HepG2 (cell line): ENCODE results near the gene IGF2BP3. TPM values are rescaled to one million over a fixed set of nuclear protein-coding genes. Genes with fewer than 3 reads are reported as not detected.

Source experiments
- ADNP ChIP-seq: sonication (generic); formaldehyde crosslinking; IDR thresholded peaks from 2 replicates; pipeline ENCODE4 v1.4.0; 2020; ENCODE audit warnings: missing genetic modification reagents
- ATM ChIP-seq: fragments of 450-650 bp; IDR thresholded peaks from 2 replicates; pipeline ENCODE4 v1.7.1; 2017; ENCODE audit warnings: mild to moderate bottlenecking, borderline replicate concordance
- CBX1 ChIP-seq: IDR thresholded peaks from one replicate; pipeline ENCODE4 v1.6.1; 2016; ENCODE audit warnings: antibody characterized with exemption, low read depth
- CBX2 ChIP-seq, 2 experiments: fragments of 200-600 bp in 1 of 2; sonication (generic); formaldehyde crosslinking in 1 of 2; IDR thresholded peaks; 2 replicates each; pipeline versions ENCODE4 v1.7.0 to v1.8.1; 2018 to 2022; ENCODE audit warnings: low read depth in 2 of 2, low read length in 1 of 2, mild to moderate bottlenecking in 1 of 2, missing genetic modification reagents in 1 of 2
- EP300 ChIP-seq, 3 experiments: sonication (generic) in 1 of 3; formaldehyde crosslinking in 1 of 3; IDR thresholded peaks; 2 replicates each; pipeline versions ENCODE4 v1.5.1 to v1.6.1; 2011 to 2020; ENCODE audit warnings: low read depth in 2 of 3, low read length in 2 of 3, borderline replicate concordance in 1 of 3, improper control_type of control experiment in 1 of 3, mild to moderate bottlenecking in 1 of 3, missing genetic modification reagents in 1 of 3, moderate library complexity in 1 of 3
- FOXK1 ChIP-seq: sonication (generic); formaldehyde crosslinking; IDR thresholded peaks from 2 replicates; pipeline ENCODE4 v1.4.0; 2020; ENCODE audit warnings: low read depth, missing genetic modification reagents, borderline replicate concordance
- JDP2 ChIP-seq: sonication (generic); formaldehyde crosslinking; IDR thresholded peaks from 2 replicates; pipeline ENCODE4 v1.8.1; 2022; ENCODE audit warnings: missing genetic modification reagents, borderline replicate concordance
- KDM3A ChIP-seq: IDR thresholded peaks from 2 replicates; pipeline ENCODE4 v1.6.1; 2018; ENCODE audit warnings: low read depth, missing compliant biosample characterization
- NFATC3 ChIP-seq: sonication (generic); formaldehyde crosslinking; IDR thresholded peaks from 2 replicates; pipeline ENCODE4 v1.5.1; 2020; ENCODE audit warnings: mild to moderate bottlenecking, missing genetic modification reagents
- PAWR ChIP-seq: sonication (generic); formaldehyde crosslinking; IDR thresholded peaks from 2 replicates; pipeline ENCODE4 v1.4.0; 2020; ENCODE audit warnings: missing genetic modification reagents, mild to moderate bottlenecking, borderline replicate concordance
- RFX1 ChIP-seq: fragments of 450-650 bp; IDR thresholded peaks from 2 replicates; pipeline ENCODE4 v1.6.1; 2017
- RFXANK ChIP-seq: IDR thresholded peaks from 2 replicates; pipeline ENCODE4 v1.6.1; 2016
- SPEN ChIP-seq: sonication (generic); formaldehyde crosslinking; IDR thresholded peaks from 2 replicates; pipeline ENCODE4 v1.5.1; 2020; ENCODE audit warnings: low read depth, mild to moderate bottlenecking, missing genetic modification reagents
- ZBTB7B ChIP-seq: sonication (generic); formaldehyde crosslinking; IDR thresholded peaks from 2 replicates; pipeline ENCODE4 v1.4.0; 2020; ENCODE audit warnings: missing genetic modification reagents
- ZFYVE20 ChIP-seq: sonication (generic); formaldehyde crosslinking; IDR thresholded peaks from 2 replicates; pipeline ENCODE4 v1.8.0; 2023; ENCODE audit warnings: low read depth, mild to moderate bottlenecking, moderate library complexity, missing genetic modification reagents, borderline replicate concordance
- ZMYM2 ChIP-seq: sonication (generic); formaldehyde crosslinking; IDR thresholded peaks from 2 replicates; pipeline ENCODE4 v1.8.0; 2022; ENCODE audit warnings: mild to moderate bottlenecking, missing genetic modification reagents
- ZNF205 ChIP-seq: IDR thresholded peaks from 2 replicates; pipeline ENCODE4 v1.6.1; 2018; ENCODE audit warnings: missing biosample characterization, missing genetic modification reagents
- ZNF225 ChIP-seq: sonication (generic); formaldehyde crosslinking; IDR thresholded peaks from 2 replicates; pipeline ENCODE4 v1.4.0; 2020; ENCODE audit warnings: mild to moderate bottlenecking, missing genetic modification reagents
- ZNF251 ChIP-seq: sonication (generic); formaldehyde crosslinking; IDR thresholded peaks from 2 replicates; pipeline ENCODE4 v1.9.0; 2021; ENCODE audit warnings: mild to moderate bottlenecking, missing genetic modification reagents
- ZNF260 ChIP-seq: sonication (generic); formaldehyde crosslinking; IDR thresholded peaks from 2 replicates; pipeline ENCODE4 v1.4.0; 2020; ENCODE audit warnings: missing genetic modification reagents, low read depth, mild to moderate bottlenecking, borderline replicate concordance
- ZNF30 ChIP-seq: sonication (generic); formaldehyde crosslinking; IDR thresholded peaks from 2 replicates; pipeline ENCODE4 v1.5.0; 2020; ENCODE audit warnings: mild to moderate bottlenecking, missing genetic modification reagents
- ZNF607 ChIP-seq: sonication (generic); formaldehyde crosslinking; IDR thresholded peaks from 2 replicates; pipeline ENCODE4 v1.5.1; 2020; ENCODE audit warnings: missing genetic modification reagents, mild to moderate bottlenecking, borderline replicate concordance
- ZNF772 ChIP-seq: sonication (generic); formaldehyde crosslinking; IDR thresholded peaks from 2 replicates; pipeline ENCODE4 v1.5.0; 2020; ENCODE audit warnings: mild to moderate bottlenecking, missing genetic modification reagents
- polyA plus RNA-seq, 8 experiments: library from polyadenylated mRNA; depleted of rRNA in 3 of 8; stranded (reverse) in 7 of 8; unstranded in 1 of 8; fragments of >200 nt; fragmentation: Illumina TruSeq in 4 of 8; extraction: Trizol in 4 of 8; gene quantifications; 2 replicates each; pipeline versions ENCODE4 v1.2.1 to v1.2.3, GENCODE V29; 2011 to 2016; ENCODE audit warnings: low read depth in 4 of 8, missing spikeins in 1 of 8, mixed read lengths in 1 of 8; ENCODE audit not compliant: insufficient read depth in 1 of 8
- total RNA-seq, 5 experiments: library from RNA; depleted of rRNA; stranded (reverse); fragments of >200 nt; fragmentation: Illumina TruSeq; extraction: Trizol; gene quantifications; 2 replicates each; pipeline ENCODE4 v1.2.3, GENCODE V29; 2016; ENCODE audit warnings: low read depth in 1 of 5
- TF ChIP-seq, protein P1 (sequence below): IDR thresholded peaks from 2 replicates; pipeline ENCODE4 v1.6.1; 2016
- TF ChIP-seq, protein P2 (sequence below): sonication (generic); formaldehyde crosslinking; IDR thresholded peaks from 2 replicates; pipeline ENCODE4 v1.8.0; 2022; ENCODE audit warnings: mild to moderate bottlenecking, missing genetic modification reagents, moderate library complexity
- TF ChIP-seq, protein P3 (sequence below): sonication (generic); formaldehyde crosslinking; IDR thresholded peaks from 2 replicates; pipeline ENCODE4 v1.5.0; 2020; ENCODE audit warnings: mild to moderate bottlenecking, missing genetic modification reagents, borderline replicate concordance

Gene IGF2BP3
- total and polyA plus RNA-seq, 2 of the 13 experiments (the other 11 are each of a cell fraction or from before 2014, with no cell fraction given), result 37.7 to 39.5 TPM

DNA sequence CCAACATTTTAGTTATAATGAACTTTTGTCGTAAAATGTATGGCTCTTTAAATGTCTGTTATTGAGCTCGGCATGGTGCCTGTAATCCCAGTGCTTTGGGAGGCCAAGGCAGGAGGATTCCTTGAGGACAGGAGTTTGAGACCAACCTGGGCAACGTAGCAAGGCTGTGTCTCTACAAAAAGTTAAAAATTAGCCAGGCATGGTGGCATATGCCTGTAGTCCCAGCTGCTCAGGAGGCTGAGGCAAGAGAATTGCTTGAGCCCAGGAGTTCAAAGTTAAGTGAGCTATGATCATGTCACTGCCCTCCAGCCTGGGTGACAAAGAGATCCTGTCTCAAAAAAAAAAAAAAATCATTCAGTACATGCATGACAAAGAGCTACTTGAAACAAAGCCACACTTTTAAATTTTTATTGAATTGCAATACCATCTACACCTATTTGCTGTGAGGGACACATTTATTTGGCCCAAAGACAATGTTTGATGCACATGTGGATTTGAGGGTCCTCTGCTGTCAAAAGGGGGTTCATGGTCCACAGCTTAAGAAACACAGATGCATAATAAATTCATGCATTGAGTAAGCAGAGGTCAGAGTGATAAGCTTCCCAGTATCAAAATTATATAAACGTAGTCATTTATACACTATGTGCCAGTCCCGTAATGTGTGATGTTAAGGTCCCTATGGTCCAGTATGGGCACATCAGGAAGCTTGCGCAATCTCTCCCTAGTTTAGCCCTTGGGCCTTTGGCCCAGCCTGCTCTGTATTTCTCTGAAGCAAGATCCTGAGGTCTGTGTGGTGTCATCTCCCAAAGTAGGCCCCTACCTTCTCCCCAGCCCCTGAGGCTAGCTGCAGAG, 175.5 kb downstream of the IGF2BP3 start (continued):
- no peak for TF ChIP-seq ZFYVE20 (CRISPR knock-in tag)
- no peak for TF ChIP-seq RFX1
- TF ChIP-seq EP300 (IDR thresholded peaks at IDR 0.05; ENCODE audit: low read depth in 2 of 2, low read length in 2 of 2), result peak; percentile 38 to 54; a peak in 2 of 4 replicates
- no peak; the same call in 1 of the 2 replicates for TF ChIP-seq EP300 (CRISPR knock-in tag; IDR thresholded peaks at IDR 0.05; ENCODE audit: borderline replicate concordance)
- peak; percentile 48; the same call in 1 of the 2 replicates for TF ChIP-seq FOXK1 (CRISPR knock-in tag)
- TF ChIP-seq CBX2 (IDR thresholded peaks at IDR 0.05; ENCODE audit: low read depth, low read length), result no peak
- no peak for TF ChIP-seq CBX2 (CRISPR knock-in tag; IDR thresholded peaks at IDR 0.05; ENCODE audit: low read depth)
- TF ChIP-seq JDP2 (CRISPR knock-in tag), result no peak
- TF ChIP-seq CBX1, result no peak
- no peak for TF ChIP-seq ZNF205 (CRISPR knock-in tag)
- TF ChIP-seq NFATC3, result no peak
- TF ChIP-seq ADNP (CRISPR knock-in tag), result peak; percentile 91
- no peak for TF ChIP-seq ZNF251 (CRISPR knock-in tag)
- peak; percentile 71; the same call in 1 of the 2 replicates for TF ChIP-seq ZMYM2 (CRISPR knock-in tag)
- no peak for TF ChIP-seq ZNF772
- TF ChIP-seq PAWR (CRISPR knock-in tag), result no peak
- TF ChIP-seq ZNF30, result no peak
- TF ChIP-seq ATM, result no peak
- TF ChIP-seq, protein P1, sequence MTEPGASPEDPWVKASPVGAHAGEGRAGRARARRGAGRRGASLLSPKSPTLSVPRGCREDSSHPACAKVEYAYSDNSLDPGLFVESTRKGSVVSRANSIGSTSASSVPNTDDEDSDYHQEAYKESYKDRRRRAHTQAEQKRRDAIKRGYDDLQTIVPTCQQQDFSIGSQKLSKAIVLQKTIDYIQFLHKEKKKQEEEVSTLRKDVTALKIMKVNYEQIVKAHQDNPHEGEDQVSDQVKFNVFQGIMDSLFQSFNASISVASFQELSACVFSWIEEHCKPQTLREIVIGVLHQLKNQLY (CRISPR knock-in tag), result peak; percentile 42
- no peak for TF ChIP-seq KDM3A (CRISPR knock-in tag)
- no peak for TF ChIP-seq ZNF225 (CRISPR knock-in tag)
- TF ChIP-seq ZNF260 (CRISPR knock-in tag), result no peak
- TF ChIP-seq SPEN (CRISPR knock-in tag), result no peak
- no peak for TF ChIP-seq RFXANK (CRISPR knock-in tag)
- no peak for TF ChIP-seq ZBTB7B (CRISPR knock-in tag)
- TF ChIP-seq, protein P2, sequence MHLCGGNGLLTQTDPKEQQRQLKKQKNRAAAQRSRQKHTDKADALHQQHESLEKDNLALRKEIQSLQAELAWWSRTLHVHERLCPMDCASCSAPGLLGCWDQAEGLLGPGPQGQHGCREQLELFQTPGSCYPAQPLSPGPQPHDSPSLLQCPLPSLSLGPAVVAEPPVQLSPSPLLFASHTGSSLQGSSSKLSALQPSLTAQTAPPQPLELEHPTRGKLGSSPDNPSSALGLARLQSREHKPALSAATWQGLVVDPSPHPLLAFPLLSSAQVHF (CRISPR knock-in tag), result no peak
- TF ChIP-seq, protein P3, sequence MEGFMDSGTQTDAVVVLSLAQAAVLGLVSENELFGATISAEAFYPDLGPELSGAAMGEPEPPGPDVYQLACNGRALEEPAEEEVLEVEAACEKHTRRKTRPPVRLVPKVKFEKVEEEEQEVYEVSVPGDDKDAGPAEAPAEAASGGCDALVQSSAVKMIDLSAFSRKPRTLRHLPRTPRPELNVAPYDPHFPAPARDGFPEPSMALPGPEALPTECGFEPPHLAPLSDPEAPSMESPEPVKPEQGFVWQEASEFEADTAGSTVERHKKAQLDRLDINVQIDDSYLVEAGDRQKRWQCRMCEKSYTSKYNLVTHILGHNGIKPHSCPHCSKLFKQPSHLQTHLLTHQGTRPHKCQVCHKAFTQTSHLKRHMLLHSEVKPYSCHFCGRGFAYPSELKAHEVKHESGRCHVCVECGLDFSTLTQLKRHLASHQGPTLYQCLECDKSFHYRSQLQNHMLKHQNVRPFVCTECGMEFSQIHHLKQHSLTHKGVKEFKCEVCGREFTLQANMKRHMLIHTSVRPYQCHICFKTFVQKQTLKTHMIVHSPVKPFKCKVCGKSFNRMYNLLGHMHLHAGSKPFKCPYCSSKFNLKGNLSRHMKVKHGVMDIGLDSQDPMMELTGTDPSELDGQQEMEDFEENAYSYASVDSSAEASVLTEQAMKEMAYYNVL (CRISPR knock-in tag), result no peak
- TF ChIP-seq ZNF607, result no peak
